PC-9 (cell line): ENCODE measurements around the gene UCHL3. TPM values are rescaled to one million over a fixed set of nuclear protein-coding genes. Genes with fewer than 3 reads are reported as not detected.

Source experiments
- BruUV-seq: library from RNA; stranded (reverse); fragments of 400-500 nt; replicated peaks from 2 replicates; lab custom pipeline; 2021; lab: Mats Ljungman, UMichigan
- CTCF ChIA-PET: fragments of 300-600 bp; sonication (Branson Sonifier 250); formaldehyde crosslinking; loops from one replicate; lab custom pipeline; 2022; ENCODE audit warnings: antibody characterized with exemption; lab: Charles Lee
- POLR2A ChIA-PET: fragments of 300-600 bp; sonication (Branson Sonifier 250); formaldehyde crosslinking; loops from one replicate; lab custom pipeline; 2022; ENCODE audit warnings: antibody characterized with exemption; ENCODE audit not compliant: unreplicated experiment; lab: Charles Lee
- DNase-seq, 2 experiments: peaks; one replicate each; pipeline versions ENCODE4 v3.0.0 to v3.0.0-alpha.2; 2015 to 2022; ENCODE audit warnings: mixed read lengths in 1 of 2
- H2AFZ ChIP-seq: fragments of 200-600 bp; sonication (generic); 2 replicates; pipeline ENCODE4 v1.8.1; 2017; ENCODE audit warnings: antibody characterized with exemption
- H3F3A ChIP-seq: fragments of 200-600 bp; sonication (generic); 2 replicates; pipeline ENCODE4 v1.8.1; 2017; ENCODE audit warnings: antibody characterized with exemption, mild to moderate bottlenecking, low read depth; ENCODE audit not compliant: insufficient read depth
- H3K27ac ChIP-seq: fragments of 200-600 bp; sonication (generic); 2 replicates; pipeline ENCODE4 v1.6.1; 2016; ENCODE audit warnings: mixed run types
- H3K27me3 ChIP-seq: fragments of 200-600 bp; sonication (generic); 2 replicates; pipeline ENCODE4 v1.6.1; 2016; ENCODE audit warnings: low read depth, mixed run types; ENCODE audit not compliant: insufficient read depth
- H3K36me3 ChIP-seq: fragments of 200-600 bp; sonication (generic); 2 replicates; pipeline ENCODE4 v1.6.1; 2016; ENCODE audit warnings: low read depth, mixed run types
- H3K4me1 ChIP-seq: fragments of 200-600 bp; sonication (generic); replicated peaks from 2 replicates; pipeline ENCODE4 v1.6.1; 2016; ENCODE audit warnings: mixed run types; ENCODE audit not compliant: insufficient read depth
- H3K4me2 ChIP-seq: fragments of 200-600 bp; sonication (generic); 2 replicates; pipeline ENCODE4 v1.6.1; 2017; ENCODE audit warnings: mixed run types
- H3K4me3 ChIP-seq: fragments of 200-600 bp; sonication (generic); 2 replicates; pipeline ENCODE4 v1.6.1; 2016; ENCODE audit warnings: mixed run types
- H3K79me2 ChIP-seq: fragments of 200-600 bp; sonication (generic); 2 replicates; pipeline ENCODE4 v1.6.1; 2017; ENCODE audit warnings: low read depth, mixed run types
- H3K9me2 ChIP-seq: fragments of 200-600 bp; sonication (generic); 2 replicates; pipeline ENCODE4 v1.8.1; 2017; ENCODE audit warnings: mild to moderate bottlenecking; ENCODE audit not compliant: insufficient read depth
- H3K9me3 ChIP-seq: fragments of 200-600 bp; sonication (generic); 2 replicates; pipeline ENCODE4 v1.8.1; 2016; ENCODE audit warnings: low read depth; ENCODE audit not compliant: insufficient read depth
- H4K20me1 ChIP-seq: fragments of 200-600 bp; sonication (generic); 2 replicates; pipeline ENCODE4 v1.8.1; 2017; ENCODE audit not compliant: insufficient read depth
- EZH2 ChIP-seq: fragments of 200-600 bp; sonication (generic); IDR thresholded peaks from 2 replicates; pipeline ENCODE4 v1.8.0; 2017; ENCODE audit warnings: antibody characterized with exemption, low read depth
- intact Hi-C: fragments of 100-400 bp; cut with micrococcal nuclease; formaldehyde crosslinking; loops from one replicate; pipeline ENCODE4 v1.10.0; 2022; ENCODE audit not compliant: unreplicated experiment
- total RNA-seq: library from RNA; stranded (reverse); gene quantifications from 2 replicates; pipeline ENCODE4 v1.2.3, GENCODE V29; 2021
- TF ChIP-seq, protein P1 (sequence below): fragments of 200-600 bp; sonication (generic); conservative IDR thresholded peaks from 2 replicates; pipeline ENCODE4 v1.6.1; 2017; ENCODE audit warnings: mixed run types, antibody characterized with exemption, mild to moderate bottlenecking, moderate library complexity

The UCHL3 gene
- total RNA-seq, 1 experiment from 2014 or later: 54.9 TPM

DNA sequence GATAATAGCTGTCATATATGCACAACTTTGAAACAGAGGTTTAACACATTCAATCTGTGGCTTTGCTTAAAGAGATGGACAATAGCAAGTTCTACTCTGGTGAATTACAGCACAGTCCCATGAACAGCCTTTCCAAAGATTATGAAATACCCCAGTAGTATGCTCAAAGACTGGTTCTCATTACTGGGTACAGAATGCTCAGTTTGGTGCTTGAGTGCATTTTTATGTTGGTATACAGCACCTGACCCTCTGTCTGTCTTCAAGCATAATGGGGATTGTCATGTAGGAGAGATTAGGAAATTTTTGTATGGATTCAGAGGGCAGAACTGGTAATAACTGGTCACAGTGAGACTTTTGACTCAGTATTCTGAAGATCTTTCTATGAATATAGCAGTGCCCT lies 94.1 kb downstream of the UCHL3 start:
- intact Hi-C loops: no loop called here
- no TSS peak for BruUV-seq
- ChIA-PET CTCF (no interaction called here), POLR2A (no interaction called here)
- H3K4me2 ChIP-seq: no peak overlapping the region
- no peaks in the 10 kb centered on the region for H3K4me1 ChIP-seq
- H4K20me1 ChIP-seq: no peaks in the 10 kb centered on the region
- H3K9me2 ChIP-seq: no peaks in the 10 kb centered on the region
- no peak overlapping the region for H3K27ac ChIP-seq
- no peaks in the 10 kb centered on the region for H3F3A ChIP-seq
- no peak overlapping the region for H2AFZ ChIP-seq
- H3K4me3 ChIP-seq: no peak overlapping the region
- no peaks in the 10 kb centered on the region for H3K79me2 ChIP-seq
- H3K36me3 ChIP-seq: no peaks in the 10 kb centered on the region
- H3K9me3 ChIP-seq: no peaks in the 10 kb centered on the region
- no peak for DNase-seq
- TF ChIP-seq, protein P1, sequence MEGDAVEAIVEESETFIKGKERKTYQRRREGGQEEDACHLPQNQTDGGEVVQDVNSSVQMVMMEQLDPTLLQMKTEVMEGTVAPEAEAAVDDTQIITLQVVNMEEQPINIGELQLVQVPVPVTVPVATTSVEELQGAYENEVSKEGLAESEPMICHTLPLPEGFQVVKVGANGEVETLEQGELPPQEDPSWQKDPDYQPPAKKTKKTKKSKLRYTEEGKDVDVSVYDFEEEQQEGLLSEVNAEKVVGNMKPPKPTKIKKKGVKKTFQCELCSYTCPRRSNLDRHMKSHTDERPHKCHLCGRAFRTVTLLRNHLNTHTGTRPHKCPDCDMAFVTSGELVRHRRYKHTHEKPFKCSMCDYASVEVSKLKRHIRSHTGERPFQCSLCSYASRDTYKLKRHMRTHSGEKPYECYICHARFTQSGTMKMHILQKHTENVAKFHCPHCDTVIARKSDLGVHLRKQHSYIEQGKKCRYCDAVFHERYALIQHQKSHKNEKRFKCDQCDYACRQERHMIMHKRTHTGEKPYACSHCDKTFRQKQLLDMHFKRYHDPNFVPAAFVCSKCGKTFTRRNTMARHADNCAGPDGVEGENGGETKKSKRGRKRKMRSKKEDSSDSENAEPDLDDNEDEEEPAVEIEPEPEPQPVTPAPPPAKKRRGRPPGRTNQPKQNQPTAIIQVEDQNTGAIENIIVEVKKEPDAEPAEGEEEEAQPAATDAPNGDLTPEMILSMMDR: no peak
- TF ChIP-seq EZH2: no peak
- H3K27me3 ChIP-seq: no peaks in the 10 kb centered on the region

DNA sequence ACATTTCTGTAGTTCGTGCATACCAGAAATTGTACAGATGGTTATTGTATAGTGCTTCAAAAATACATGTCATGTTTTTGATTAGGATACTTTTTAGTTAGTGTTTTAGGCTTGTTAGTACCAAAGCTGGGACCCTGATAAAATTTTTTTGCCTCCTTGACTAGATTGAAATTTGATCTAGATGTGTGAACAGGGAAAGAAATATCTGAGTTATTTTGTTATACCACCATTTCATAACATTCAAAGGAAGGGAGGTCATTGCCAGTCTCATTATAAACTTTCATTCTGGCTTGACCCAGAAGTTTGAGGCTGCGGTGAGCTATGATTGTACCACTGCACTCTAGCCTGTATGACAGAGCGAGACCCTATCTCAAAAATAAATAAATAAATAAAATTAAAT lies 95.5 kb downstream of the UCHL3 start:
- ChIA-PET POLR2A (no interaction called here), CTCF (no interaction called here)
- no peak for DNase-seq
- Histone ChIP-seq H3K4me2 (no peak overlapping the region), H3K4me1 (no peaks in the 10 kb centered on the region), H3K36me3 (no peaks in the 10 kb centered on the region), H2AFZ (no peak overlapping the region), H3K27ac (no peak overlapping the region), H3K27me3 (no peaks in the 10 kb centered on the region), H3K9me2 (no peaks in the 10 kb centered on the region), H4K20me1 (no peaks in the 10 kb centered on the region), H3K9me3 (no peaks in the 10 kb centered on the region), H3F3A (no peaks in the 10 kb centered on the region), H3K4me3 (no peak overlapping the region), H3K79me2 (no peaks in the 10 kb centered on the region)
- intact Hi-C loops: no loop called here
- no peak for TF ChIP-seq EZH2
- TF ChIP-seq, protein P1: no peak
- BruUV-seq: no TSS peak

DNA sequence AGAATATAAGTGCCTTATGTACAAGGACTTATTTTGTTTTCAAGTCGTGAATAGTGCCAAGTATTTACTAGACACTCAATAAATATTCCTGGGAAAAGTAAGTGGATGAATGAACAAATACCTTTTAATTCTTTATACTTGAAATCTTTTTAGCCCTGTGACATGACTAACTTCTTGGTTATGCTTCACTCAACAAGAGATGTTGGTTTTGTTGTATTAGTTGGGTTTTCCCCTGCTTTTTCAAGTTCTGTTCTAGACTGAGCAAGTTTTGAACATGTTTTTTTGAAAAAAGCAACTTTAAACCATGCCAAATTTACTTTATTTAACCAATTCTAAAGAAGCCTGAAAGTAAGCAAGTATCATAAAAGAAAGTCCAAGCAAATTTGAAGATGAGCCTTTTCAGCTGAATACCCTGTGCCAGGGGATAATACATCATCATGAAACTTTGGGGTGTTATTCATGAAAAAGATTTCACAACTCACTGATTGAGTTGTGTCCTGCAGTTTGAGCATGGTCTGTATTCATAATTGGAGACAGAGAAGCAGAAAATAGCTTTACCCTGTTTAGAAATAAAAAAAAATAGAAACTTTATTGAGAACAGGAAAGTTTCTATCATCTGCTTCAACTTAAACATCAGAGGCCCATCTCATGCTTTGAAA lies 97.7 kb downstream of the UCHL3 start:
- no peaks in the 10 kb centered on the region for H3K36me3 ChIP-seq
- H4K20me1 ChIP-seq: no peaks in the 10 kb centered on the region
- no peaks in the 10 kb centered on the region for H3K79me2 ChIP-seq
- CTCF ChIA-PET: interaction anchor here (0.6 kb wide), 1 partner anchor 1503 kb away, joined by 5 read pairs; no protein-coding TSS in a partner anchor
- no peak for DNase-seq
- POLR2A ChIA-PET: no interaction called here
- no peaks in the 10 kb centered on the region for H3K27me3 ChIP-seq
- no peaks in the 10 kb centered on the region for H3K9me2 ChIP-seq
- H3F3A ChIP-seq: no peaks in the 10 kb centered on the region
- no peaks in the 10 kb centered on the region for H3K9me3 ChIP-seq
- intact Hi-C loops: no loop called here
- no peak for TF ChIP-seq EZH2
- TF ChIP-seq, protein P1: no peak
- no peak overlapping the region for H3K4me2 ChIP-seq
- no peak overlapping the region for H3K4me3 ChIP-seq
- BruUV-seq: no TSS peak
- H3K4me1 ChIP-seq: no peaks in the 10 kb centered on the region
- H2AFZ ChIP-seq: no peak overlapping the region
- H3K27ac ChIP-seq: no peak overlapping the region
